Measurements from ENCODE around the gene TSC22D2.

TSC22D2 gene

DNA sequence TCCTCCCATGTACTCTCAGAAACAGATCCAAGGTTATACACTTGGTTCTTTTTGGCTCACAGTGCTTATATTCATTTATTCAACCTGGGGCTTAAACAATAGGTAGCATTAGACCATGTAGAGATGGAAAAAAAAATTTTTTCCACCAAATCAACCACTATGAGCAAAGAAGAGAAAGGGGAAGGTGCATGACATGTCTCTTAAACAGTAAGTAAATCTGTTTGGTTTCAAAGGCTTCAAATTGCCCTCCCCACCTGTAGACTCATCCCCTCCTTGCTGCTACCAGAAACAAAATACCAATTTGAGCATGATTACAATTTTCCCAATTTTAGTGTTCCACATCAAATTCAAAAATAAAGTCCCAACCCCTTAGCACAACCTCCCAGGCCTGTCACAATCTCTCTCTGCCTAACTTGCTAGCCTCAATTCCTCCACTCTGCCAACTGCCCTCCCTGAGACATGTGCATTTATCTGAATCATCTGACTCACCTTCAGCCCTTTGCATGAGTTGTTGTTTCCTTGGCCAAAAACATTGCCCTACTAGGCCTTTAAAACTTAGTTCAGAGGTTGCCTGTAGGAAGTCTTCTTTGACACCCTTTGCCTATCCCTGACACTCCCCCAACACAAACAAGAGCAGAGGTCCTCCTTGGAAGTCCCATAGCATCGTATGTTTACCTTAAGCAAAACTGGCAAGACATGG lies 30.3 kb upstream of the TSC22D2 start:
- H3K36me3 ChIP-seq (ENCODE audit: insufficient read depth, low read length): no peaks in the 10 kb centered on the region
- no peak overlapping the region for H3K9ac ChIP-seq (ENCODE audit: insufficient read length)
- H3K4me3 ChIP-seq: no peak overlapping the region
- no peak overlapping the region; the same call in 1 of the 2 replicates for H3K27ac ChIP-seq
- no peaks in the 10 kb centered on the region for H3K9me3 ChIP-seq (ENCODE audit: low read depth, low read length)
- DNase-seq (ENCODE audit: low read depth, low spot score): no peak
- TF ChIP-seq POLR2AphosphoS5 (IDR thresholded peaks at IDR 0.05; ENCODE audit: borderline replicate concordance, low read depth, low read length): no peak
- TF ChIP-seq FOXP2 (optimal IDR thresholded peaks at IDR 0.05; ENCODE audit: control extremely low read depth, extremely low read length, insufficient read depth): no peak
- no peak for TF ChIP-seq EZH2 (IDR thresholded peaks at IDR 0.05)

GRCh38 chr3:150378301-150378748 lies 29.8 kb upstream of the TSC22D2 start:
- TF ChIP-seq POLR2AphosphoS5 (IDR thresholded peaks at IDR 0.05; ENCODE audit: borderline replicate concordance, low read depth, low read length) (no peak), EZH2 (IDR thresholded peaks at IDR 0.05) (no peak), FOXP2 (optimal IDR thresholded peaks at IDR 0.05; ENCODE audit: control extremely low read depth, extremely low read length, insufficient read depth) (no peak)
- Histone ChIP-seq H3K36me3 (ENCODE audit: insufficient read depth, low read length) (no peaks in the 10 kb centered on the region), H3K9ac (ENCODE audit: insufficient read length) (no peak overlapping the region), H3K9me3 (ENCODE audit: low read depth, low read length) (no peaks in the 10 kb centered on the region), H3K27ac (no peak overlapping the region), H3K4me3 (no peak overlapping the region)
- no peak for DNase-seq (ENCODE audit: low read depth, low spot score)

DNA sequence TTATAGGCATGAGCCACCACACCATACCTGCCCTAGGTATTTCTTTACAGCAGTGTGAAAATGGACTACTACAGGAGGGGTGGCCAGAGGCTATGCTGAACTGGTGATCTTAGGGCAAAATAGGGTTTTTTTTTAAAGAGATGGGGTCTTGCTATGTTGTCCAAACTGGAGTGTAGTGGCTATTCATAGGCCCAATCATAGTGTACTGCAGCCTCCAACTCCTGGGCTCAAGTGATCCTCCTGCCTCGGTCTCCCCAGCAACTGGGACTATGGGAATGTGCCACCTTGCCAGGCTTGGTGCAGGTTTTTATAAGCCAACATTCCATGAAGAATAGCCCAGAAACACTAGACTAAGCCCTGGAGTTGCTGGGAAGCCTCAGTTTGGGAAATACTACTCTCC lies 28.6 kb upstream of the TSC22D2 start:
- no peak overlapping the region for H3K9ac ChIP-seq (ENCODE audit: insufficient read length)
- H3K9me3 ChIP-seq (ENCODE audit: low read depth, low read length): no peaks in the 10 kb centered on the region
- no peaks in the 10 kb centered on the region for H3K36me3 ChIP-seq (ENCODE audit: insufficient read depth, low read length)
- TF ChIP-seq FOXP2 (optimal IDR thresholded peaks at IDR 0.05; ENCODE audit: control extremely low read depth, extremely low read length, insufficient read depth): no peak
- no peak for TF ChIP-seq POLR2AphosphoS5 (IDR thresholded peaks at IDR 0.05; ENCODE audit: borderline replicate concordance, low read depth, low read length)
- no peak for TF ChIP-seq EZH2 (IDR thresholded peaks at IDR 0.05)
- no peak overlapping the region for H3K27ac ChIP-seq
- DNase-seq (ENCODE audit: low read depth, low spot score): no peak
- H3K4me3 ChIP-seq: no peak overlapping the region

DNA sequence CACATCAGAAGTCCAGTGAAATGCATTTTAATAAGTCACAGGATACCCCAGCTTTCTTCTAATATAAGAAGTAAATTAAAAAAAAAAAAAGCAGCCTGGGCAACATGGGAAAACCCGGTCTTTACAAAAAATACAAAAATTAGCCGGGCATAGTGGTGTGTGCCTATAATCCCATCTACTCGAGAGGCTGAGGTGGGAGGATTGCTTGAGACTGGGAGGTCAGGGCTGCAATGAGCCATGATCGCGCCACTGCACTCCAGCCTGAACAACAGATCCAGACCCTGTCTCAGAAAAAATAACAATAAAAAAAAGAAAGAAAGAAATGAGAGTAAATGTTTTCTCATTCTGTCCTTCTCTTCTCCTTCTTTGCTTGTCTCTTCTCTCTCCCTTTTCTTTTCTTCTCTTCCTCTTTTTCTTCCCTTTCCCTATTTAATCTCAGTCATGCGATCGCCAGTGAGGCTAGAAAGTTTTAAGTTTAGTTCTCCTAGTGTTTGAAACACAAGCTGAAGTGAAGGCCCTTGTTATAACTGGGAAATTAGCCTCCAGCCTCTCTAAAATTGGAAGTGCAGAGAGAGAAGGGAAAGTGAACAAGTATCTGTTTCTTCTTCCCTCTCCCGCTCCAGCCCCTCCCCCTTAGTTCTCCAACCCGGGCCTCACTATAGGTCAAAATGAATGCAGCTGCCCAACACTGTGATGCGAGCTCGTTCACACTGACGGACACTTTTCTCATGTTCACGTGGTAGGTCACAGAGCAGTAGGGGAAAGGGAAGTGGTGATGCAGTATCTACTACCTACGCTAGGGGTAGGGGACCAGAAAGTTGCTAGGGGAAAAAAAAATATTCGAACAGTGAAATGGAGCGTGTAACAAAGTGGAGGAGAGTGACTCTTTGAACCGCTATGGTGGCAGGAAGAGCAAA lies 23.5 kb upstream of the TSC22D2 start:
- Histone ChIP-seq H3K27ac (0 out of 2 replicates have a peak overlapping the region, but pooled peaks have one; percentile 5), H3K9ac (ENCODE audit: insufficient read length) (no peak overlapping the region), H3K4me3 (no peak overlapping the region), H3K9me3 (ENCODE audit: low read depth, low read length) (no peaks in the 10 kb centered on the region), H3K36me3 (ENCODE audit: insufficient read depth, low read length) (no peaks in the 10 kb centered on the region)
- TF ChIP-seq POLR2AphosphoS5 (IDR thresholded peaks at IDR 0.05; ENCODE audit: borderline replicate concordance, low read depth, low read length) (no peak), EZH2 (IDR thresholded peaks at IDR 0.05) (no peak), FOXP2 (optimal IDR thresholded peaks at IDR 0.05; ENCODE audit: control extremely low read depth, extremely low read length, insufficient read depth) (no peak)
- DNase-seq (ENCODE audit: low read depth, low spot score): no peak

- no peak for DNase-seq (ENCODE audit: low read depth, low spot score)
- Histone ChIP-seq H3K4me3 (no peak overlapping the region), H3K27ac (no peak overlapping the region), H3K36me3 (ENCODE audit: insufficient read depth, low read length) (no peaks in the 10 kb centered on the region), H3K9ac (ENCODE audit: insufficient read length) (no peak overlapping the region), H3K9me3 (ENCODE audit: low read depth, low read length) (no peaks in the 10 kb centered on the region)
- TF ChIP-seq EZH2 (IDR thresholded peaks at IDR 0.05) (no peak), POLR2AphosphoS5 (IDR thresholded peaks at IDR 0.05; ENCODE audit: borderline replicate concordance, low read depth, low read length) (no peak), FOXP2 (optimal IDR thresholded peaks at IDR 0.05; ENCODE audit: control extremely low read depth, extremely low read length, insufficient read depth) (no peak)
Observed at GRCh38 chr3:150385296-150386242, 22.5 kb upstream of the TSC22D2 start.

DNA sequence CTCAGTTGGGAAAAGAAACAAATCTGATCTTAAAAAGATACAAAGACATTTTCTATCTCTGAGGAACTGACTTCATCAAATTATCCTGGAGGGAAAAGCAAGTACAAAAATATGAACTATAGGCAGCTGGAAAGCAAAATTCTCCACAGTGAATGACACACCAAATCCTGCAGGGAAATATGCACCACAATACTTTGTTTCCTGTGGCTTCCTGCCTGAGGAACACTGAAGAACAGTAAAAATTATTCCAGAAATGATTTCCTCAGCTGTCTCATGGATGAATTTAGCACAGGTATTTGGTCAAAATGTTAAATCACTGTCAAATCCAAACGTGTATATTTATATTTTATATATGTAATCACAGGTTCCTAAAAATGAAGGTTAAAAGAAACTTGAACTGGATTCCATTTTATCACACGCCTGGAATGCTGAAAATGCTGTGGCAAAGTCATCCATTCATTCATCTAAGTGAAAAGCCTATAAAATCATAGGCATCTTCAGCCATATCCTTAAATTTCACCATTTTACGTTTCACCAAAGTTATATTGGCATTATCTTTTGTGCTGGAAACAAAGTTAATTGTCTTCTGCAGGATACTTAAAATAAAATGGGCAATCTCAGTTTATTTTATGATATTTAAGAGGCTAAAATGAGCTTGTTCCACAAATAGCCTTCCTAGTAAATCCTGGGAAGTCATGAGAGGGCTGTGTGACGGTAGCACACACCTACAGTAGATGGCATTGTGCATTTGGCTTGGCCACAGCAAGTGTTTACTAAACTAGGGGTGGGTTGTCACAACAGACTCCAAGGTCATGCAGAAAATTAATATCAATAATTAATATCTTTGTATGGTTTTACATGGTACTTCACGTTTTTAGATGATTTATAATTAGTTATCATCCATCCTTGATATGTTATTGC lies 19.3 kb upstream of the TSC22D2 start:
- H3K4me3 ChIP-seq: no peak overlapping the region
- H3K9me3 ChIP-seq (ENCODE audit: low read depth, low read length): no peaks in the 10 kb centered on the region; the same call in 1 of the 2 replicates
- H3K27ac ChIP-seq: peak overlapping the region; percentile 75
- H3K9ac ChIP-seq (ENCODE audit: insufficient read length): peak overlapping the region; percentile 24
- TF ChIP-seq FOXP2 (optimal IDR thresholded peaks at IDR 0.05; ENCODE audit: control extremely low read depth, extremely low read length, insufficient read depth): no peak
- TF ChIP-seq POLR2AphosphoS5 (IDR thresholded peaks at IDR 0.05; ENCODE audit: borderline replicate concordance, low read depth, low read length): no peak
- no peak for TF ChIP-seq EZH2 (IDR thresholded peaks at IDR 0.05)
- H3K36me3 ChIP-seq (ENCODE audit: insufficient read depth, low read length): no peaks in the 10 kb centered on the region
- DNase-seq (ENCODE audit: low read depth, low spot score): no peak

- H3K36me3 ChIP-seq (ENCODE audit: insufficient read depth, low read length): no peaks in the 10 kb centered on the region
- no peaks in the 10 kb centered on the region; the same call in 1 of the 2 replicates for H3K9me3 ChIP-seq (ENCODE audit: low read depth, low read length)
- TF ChIP-seq EZH2 (IDR thresholded peaks at IDR 0.05) (no peak), POLR2AphosphoS5 (IDR thresholded peaks at IDR 0.05; ENCODE audit: borderline replicate concordance, low read depth, low read length) (no peak), FOXP2 (optimal IDR thresholded peaks at IDR 0.05; ENCODE audit: control extremely low read depth, extremely low read length, insufficient read depth) (no peak)
- no peak overlapping the region for H3K4me3 ChIP-seq
- H3K27ac ChIP-seq: peak overlapping the region; percentile 72; the same call in 1 of the 2 replicates
- no peak overlapping the region for H3K9ac ChIP-seq (ENCODE audit: insufficient read length)
- no peak for DNase-seq (ENCODE audit: low read depth, low spot score)
Observed at GRCh38 chr3:150390087-150390486, 18.0 kb upstream of the TSC22D2 start.
